Measurements from ENCODE around the gene PIK3C3.
"Not testable (repeated sequence)": the region's sequence is repeated elsewhere in the genome, so short reads cannot be mapped to it uniquely, and the experiment has no call there.

PIK3C3 gene

DNA sequence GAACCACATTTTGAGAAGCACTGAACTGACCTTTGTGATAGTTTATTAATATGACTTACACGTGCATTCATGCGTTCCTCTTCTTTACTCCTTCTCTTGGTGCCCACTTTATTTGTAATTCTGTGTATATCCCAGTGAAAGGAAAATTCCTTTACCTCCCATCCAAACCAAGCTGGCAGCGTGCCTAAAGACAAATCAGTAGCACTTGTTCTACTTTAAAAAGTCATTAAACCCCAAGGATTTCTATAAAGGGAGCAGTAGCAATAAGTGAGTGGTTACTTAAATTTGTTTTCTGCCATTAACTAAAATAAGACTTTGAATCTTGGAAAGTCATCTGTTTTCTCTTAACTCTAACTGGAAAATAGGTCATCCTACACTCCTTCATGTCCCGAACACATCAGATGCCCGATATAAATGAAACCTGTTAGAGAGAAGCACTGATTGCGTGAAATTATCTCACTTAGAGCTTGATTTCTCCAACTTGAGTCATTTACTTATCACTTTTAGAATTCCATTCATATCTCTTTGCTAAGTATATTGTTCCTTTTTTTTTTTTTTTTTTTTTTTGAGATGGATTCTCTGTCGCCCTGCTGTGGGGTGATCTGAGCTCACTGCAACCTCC is 10.7 kb downstream of the PIK3C3 start:
- DNase-seq (ENCODE audit: low read depth) = no peak

DNA sequence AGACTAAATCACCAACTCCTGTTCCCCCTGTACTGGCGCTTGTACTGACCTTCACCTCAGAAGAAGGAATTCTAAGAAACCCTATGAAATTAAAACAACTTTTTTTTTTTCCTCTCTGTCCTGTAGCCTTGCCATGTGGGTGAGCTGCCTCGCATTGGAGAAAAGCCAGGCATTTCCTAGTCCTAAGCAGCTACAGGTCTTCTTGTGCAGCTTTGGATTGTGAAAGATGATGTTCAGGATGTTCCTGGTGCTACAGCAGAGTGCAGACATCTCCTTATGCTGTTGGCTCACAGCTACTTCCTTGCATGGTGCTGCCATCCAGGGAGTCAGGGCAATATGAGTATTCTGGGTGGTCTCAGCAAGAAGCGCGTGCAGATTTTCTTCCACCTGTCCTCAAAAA is 11.9 kb downstream of the PIK3C3 start:
- no peak for DNase-seq (ENCODE audit: low read depth)

DNA sequence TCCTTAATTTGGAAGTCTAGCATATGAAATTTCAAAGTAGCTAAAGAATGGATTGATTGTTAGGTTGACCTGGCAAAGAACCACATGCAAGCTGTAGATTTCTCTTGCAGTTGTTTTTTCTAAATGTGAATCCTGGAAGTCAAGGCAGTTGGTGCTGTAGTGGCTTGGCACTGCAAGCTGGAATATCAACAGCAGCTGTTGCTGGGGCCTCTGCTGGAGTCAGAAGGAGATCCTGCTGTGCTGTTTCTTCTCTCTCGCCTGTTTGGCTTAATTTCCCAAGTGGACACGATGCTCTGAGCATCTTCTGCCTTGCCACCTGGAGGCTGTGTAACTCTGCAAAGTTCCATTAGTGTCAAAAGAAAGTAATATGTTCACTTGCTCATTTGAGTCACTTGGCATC is 12.6 kb downstream of the PIK3C3 start:
- DNase-seq (ENCODE audit: low read depth) = no peak

DNA sequence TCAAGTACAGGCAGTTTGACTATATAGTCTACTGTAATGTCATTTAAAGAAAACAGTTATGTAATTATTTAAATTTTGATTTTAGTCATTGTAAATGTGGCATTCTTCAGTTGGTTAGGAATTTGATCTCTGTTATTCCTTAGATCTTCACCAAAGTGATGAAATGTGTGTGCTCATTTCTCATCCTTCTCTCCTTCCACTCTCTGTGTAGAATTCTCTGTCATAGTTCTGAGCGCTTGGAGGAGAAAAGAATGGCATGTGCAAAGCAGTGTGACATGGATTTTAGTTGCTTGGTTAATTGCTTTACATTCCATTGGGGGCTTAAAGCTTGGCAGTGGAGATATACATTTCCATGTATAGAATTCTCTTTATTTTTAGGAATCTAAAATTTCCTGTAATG is 14.8 kb downstream of the PIK3C3 start:
- no peak for DNase-seq (ENCODE audit: low read depth)

DNA sequence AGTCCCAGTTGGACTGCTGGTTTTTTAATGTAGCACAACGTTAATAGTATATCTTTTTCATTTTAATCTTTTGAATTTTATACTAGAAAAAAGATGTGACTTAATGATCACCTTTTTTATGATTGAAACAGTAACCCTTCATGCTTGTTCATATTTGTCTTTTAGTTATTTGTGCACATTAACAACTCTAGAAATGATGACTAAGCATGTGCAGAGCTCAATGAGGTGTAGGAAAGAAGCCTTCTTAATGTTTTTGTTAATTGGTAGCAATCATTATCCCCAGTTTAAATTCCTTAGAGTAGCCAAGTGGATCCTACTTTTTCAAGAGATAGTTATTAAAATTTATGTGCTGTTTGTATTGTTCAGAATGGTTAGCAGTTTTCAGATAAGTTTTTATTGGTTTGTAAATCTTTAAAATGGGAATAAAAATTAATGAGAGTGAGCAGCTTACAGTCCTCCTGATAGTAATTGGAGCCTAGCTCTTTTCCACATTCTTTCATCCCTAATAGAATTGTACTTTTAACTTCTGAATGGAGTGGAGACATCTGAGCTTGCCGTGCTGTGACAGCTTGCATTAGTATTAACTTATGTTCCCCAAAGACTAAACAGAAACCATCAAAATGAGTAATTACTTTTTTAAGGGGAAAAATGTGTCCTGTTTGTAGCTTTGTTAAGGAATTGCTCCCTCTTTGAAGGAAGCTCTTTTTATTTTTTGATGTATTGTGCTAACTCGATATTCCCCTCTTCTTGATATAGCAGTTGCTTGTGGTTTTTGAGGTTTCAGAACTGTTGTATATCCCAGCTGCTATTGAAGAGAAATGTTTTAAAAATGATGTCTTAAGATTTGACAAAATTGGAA is 17.3 kb downstream of the PIK3C3 start:
- DNase-seq (ENCODE audit: low read depth) = no peak

DNA sequence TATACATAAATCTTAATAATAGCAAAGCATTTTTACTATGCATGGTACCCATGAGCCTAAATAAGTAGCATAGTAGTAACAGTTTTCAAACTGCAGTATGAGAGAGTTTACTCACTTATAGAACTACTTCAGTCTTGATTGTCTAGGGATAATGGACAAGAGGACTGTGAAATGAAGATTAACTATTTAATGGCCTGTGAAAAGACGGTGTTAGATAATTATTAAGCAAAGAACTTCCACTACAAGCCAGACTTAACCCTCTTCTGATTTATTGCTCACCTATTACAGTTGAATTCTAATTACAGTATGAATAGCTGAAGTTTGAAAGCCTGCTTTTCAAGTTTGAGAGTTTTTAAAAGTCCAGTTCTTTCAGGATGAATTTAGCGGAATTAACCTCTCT is 18.9 kb downstream of the PIK3C3 start:
- no peak for DNase-seq (ENCODE audit: low read depth)

DNA sequence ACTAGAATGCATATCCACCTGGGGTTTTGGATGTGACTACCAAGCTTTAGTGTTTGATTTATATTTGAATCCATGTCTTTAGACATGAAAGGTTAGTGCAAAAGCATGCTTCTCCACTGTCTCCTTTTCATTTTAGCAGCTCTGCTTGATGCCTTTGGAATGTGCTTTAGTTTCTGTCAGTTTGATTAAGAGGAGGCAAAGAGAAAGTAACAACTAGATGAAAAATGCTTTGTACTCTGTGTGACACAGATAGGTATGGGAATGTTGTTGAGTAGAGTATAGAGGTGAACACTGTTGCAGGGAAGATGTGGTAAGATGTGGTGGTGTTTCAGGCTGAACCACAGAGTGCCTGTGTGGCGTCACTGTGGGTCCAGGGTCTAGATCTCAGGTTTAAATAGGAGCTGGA is 19.8 kb downstream of the PIK3C3 start:
- DNase-seq (ENCODE audit: low read depth) = no peak

DNA sequence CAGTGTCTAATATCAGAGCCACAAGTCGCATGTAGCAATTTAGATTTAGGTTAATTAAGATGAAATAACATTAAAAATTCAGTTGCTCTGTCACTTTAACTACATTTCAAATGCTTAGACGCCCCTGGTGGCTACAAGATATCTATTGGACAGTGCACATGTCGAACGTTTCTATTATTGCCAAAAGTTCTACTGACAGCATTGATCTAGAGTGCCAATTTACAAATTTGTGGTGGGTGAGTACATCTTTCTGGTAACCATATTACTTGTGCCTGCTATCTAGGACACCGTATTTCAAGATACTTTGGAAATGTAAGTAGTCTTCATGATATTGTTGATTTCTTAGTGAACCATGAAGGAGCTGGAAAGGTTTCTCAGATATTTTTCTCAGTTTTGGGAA is 20.2 kb downstream of the PIK3C3 start:
- DNase-seq (ENCODE audit: low read depth) = no peak

DNA sequence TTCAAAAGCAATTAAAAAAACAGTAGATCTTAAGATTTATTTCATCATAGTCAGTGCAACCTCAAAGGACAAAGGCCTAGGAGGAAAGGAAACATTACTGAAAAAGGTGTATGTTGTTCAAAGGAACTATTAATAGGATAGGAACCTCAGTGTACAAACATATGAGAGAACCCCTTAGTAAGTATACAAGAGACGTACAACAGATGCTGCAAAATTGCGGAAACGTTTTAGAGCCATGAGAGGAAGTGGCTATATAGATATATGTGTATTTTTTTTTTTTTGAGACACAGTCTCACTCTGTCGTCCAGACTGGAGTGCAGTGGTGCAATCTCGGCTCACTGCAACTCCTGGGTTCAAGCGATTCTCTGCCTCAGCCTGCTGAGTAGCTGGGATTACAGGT is 22.2 kb downstream of the PIK3C3 start:
- DNase-seq (ENCODE audit: low read depth) = no peak

DNA sequence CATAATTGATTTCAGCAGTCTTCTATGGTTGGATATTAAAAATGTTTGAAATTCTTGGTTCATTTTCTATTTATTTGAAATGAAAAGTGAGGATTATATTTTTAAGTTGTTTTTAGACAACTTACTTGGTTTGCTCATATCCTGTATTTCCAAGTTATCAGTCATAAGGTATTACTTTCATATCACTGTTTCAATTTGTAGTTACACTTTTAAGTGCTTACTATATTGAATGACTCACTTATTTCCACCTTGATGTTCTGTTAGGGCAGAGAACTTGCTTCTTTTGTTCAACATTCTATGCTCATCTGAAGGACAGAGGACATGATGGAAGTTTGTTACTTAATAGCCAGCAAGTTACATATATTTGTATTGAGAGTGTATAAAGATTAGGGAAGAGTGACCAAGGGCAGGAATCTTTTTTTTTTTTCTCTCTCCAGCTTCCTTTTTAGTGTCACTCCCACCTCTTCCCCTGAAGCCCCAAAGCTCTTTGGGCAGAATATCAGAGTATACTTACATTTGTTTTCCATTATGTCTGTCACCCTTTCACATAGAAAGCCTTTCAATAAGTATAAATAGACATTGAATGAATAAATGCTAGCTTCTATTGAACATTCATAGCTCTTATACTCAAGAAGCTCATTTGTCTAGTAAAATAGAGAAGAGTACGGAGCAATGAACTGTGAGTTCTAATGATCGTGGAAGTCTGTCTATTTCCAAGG is 28.1 kb downstream of the PIK3C3 start:
- no peak for DNase-seq (ENCODE audit: low read depth)

DNA sequence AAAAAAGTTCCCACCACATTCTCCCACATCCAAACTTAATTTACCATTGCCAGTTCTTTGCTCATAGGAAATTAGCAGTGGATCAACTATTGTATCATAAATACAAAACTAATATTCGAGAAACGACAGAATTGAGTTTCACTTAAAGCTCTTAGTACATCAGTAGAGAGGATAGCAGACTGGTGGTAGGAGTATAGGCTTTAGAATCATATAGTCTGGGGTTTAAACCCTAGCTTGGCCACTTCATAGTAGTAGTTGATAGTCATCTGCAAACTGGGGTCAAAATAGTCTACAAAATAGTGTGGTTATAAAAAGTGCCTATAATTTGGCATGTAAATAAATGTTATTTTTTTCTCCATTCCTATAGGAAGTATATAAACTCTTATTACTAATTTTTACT is 30.9 kb downstream of the PIK3C3 start:
- no peak for DNase-seq (ENCODE audit: low read depth)

DNA sequence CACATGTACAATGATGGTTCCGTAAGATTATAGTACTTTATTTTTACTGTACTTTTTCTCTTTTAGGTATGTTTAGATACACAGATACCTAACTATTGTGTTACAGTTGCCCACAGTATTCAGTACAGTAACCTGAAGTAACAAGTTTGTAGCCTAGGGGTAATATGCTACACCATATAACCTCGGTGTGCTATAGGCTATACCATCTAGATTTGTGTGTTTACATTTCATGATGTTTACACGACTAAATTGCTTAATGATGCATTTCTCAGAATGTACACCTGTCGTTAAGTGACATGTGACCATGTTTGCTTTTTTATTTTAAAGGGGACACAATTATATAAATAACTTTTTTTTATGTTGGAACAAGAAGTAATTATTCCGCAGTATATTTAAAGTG is 34.5 kb downstream of the PIK3C3 start:
- DNase-seq (ENCODE audit: low read depth) = no peak

DNA sequence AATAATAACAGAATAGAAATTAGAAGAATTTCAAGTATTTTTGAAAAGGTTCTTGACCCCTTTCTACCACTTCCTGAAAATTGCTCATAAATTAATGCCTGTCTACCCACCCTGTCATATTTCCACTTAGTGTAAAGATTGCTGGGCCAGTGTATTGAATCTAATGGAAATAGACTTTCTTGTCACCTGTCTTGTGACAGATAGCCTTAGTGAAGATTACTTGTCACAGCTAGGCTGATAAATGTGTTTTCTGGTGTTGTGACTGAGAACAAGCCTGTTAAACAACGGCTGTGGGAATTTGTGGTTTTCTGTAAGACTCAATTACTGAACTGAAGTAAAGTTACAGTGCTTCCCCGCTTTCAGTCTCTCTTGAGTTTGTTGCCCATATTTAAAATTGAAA is 37.0 kb downstream of the PIK3C3 start:
- DNase-seq (ENCODE audit: low read depth) = no peak

DNA sequence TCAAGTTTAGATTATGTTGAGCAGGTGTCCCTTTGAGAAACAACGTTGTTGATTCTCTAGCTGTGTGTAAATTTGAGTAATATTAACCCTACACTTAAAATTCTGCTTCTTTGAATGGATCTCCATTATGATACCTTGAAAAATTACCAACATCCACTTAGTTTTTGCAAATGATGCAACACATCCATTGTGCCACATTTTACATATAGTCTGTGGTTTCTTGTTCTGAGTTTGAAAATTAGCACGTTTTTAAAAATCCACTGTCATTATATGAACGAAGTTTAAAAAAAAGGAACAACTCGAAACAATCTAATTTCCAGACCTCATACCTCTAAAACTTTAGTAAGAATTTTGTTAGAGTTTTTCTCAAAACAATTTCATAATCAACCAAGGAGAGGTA is 37.7 kb downstream of the PIK3C3 start:
- DNase-seq (ENCODE audit: low read depth) = no peak

DNA sequence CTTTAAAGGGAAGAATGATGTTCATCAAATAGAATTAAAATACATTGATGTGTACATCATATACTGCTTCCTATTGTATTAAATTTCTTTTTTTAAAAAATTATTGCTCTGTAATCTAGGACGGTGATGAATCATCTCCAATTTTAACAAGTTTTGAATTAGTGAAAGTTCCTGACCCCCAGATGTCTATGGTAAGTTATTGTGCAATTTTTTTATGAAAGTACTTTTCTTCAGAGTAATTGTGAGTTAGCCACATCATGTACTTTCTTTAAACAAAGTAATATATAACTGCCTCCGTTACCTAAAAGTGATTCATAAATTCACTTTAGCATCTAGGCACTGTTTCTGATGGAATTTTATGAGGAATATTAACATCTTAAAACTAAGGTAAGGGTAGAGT is 38.1 kb downstream of the PIK3C3 start:
- DNase-seq (ENCODE audit: low read depth) = no peak

DNA sequence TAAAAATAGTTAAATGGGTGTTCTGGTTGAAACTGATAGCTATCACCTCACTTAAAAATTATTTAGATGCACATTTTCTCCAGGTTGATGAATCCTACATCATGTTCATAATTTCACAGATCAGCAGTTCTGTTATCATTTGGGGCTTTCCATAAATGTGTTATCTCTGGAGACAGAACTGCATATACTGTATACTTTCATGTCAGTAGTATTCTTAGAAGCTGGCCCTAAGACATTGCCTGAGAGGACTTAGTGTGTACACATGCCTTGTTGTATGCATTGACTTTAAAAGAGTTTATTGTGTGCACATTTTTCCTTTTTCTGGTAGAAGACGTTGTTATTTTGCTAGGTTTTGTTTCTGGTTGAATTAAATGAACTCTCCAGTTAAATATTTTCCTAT is 41.0 kb downstream of the PIK3C3 start:
- no peak for DNase-seq (ENCODE audit: low read depth)

DNA sequence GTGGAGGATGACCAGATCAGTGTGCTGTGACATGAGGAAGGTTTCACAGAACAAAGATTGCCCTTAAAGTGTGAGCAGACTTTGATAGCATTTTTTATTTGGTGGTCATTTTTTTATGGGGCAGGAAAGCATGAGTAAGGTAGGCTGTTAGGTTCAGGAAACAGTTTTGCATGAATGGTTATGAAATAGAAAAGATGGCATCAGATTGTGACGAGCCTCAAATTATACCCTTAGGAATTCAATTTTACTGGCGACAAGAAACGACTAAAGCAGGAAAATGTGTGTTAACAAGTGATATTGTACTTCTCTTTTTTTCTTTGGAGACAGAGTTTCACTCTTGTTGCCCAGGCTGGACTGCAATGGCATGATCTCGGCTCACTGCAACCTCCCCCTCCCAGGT is 44.7 kb downstream of the PIK3C3 start:
- no peak for DNase-seq (ENCODE audit: low read depth)

DNA sequence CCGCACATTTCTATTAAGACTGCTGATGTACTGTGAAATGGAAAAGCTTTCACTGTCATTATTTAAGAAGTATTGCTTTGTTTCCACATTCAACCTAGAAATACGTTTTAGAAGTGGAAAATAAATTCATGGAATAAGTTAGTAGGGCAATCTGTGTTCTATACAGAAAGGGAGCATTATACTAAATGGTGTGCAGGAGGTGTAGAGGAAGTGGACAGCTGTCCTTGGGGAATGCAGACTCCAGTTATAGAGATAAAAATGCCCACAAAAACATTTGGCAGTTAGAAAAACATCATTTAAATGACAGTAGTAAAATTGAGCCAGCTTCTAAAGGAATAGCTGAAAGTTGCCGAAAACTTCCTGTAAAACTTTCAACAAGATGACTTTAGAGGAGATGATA is 46.8 kb downstream of the PIK3C3 start:
- no peak for DNase-seq (ENCODE audit: low read depth)

DNA sequence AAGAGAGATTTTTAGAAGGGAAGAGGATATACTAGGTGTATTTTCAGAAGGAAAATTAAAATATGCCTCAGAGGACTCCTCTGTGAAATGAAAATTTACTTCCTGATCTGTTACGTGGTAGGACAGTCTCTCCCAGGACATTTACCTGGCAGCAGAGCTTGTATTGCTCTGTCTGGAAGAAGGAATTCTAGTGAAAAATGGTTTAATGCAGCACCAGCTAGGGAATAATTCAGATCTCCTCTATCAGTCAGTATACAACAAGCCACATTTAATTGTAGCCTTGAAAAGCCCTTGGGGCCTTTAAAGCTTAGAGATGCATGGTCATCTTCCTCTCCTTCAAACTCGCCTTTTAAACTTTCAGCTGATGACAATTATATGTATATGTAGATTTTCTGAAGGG is 49.6 kb downstream of the PIK3C3 start:
- no peak for DNase-seq (ENCODE audit: low read depth)

DNA sequence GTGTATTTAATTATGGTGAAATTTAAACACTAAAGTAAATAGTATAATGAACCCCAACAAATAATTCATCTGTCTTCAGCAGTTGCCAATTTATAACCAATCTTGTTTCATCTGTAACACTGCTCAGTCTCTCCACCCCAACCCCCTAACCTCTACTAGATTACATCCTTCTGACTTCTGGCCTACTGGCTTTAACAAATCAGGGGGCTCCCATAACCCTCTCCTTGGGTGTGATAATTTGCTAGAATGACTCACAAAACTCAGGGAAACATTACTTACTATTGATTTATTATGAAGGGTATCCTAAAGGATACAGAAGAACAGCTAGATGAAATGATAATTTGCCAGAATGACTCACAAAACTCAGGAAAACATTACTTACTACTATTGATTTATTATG is 50.7 kb downstream of the PIK3C3 start:
- DNase-seq (ENCODE audit: low read depth) = no peak

DNA sequence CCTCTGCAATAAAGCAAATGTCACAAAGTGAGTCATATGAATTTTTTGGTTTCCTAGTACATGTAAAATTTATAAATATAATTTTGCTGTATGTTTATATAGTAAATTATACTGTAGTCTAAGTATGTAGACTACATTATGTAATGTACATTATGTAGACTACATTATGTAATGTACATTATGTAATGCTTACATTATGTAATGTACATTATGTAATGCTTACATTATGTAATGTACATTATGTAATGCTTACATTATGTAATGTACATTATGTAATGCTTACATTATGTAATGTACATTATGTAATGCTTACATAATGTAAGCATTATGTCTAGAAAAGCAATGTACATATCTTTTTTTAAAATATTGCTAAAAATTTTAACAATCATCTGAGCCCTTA is 54.4 kb downstream of the PIK3C3 start:
- not testable (repeated sequence) for DNase-seq (ENCODE audit: low read depth)

DNA sequence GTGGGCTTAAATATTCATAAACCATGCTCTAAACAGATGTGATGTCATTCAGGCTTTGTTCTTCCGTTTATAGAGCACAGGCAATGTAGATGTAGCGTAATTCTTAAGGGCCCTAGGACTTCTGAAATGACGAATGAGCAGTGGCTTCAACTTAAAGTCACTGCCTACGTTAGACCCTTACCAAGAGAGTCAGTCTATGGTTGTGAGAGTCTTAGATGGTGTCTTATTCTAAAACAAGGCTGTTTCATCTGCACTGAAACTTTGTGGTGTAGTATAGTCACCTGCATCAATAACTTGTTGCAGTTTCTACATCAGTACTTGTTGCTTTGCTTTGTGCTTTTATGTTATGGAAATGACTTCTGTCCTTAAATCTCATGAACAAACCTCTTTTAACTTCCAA is 56.0 kb downstream of the PIK3C3 start:
- no peak for DNase-seq (ENCODE audit: low read depth)

DNA sequence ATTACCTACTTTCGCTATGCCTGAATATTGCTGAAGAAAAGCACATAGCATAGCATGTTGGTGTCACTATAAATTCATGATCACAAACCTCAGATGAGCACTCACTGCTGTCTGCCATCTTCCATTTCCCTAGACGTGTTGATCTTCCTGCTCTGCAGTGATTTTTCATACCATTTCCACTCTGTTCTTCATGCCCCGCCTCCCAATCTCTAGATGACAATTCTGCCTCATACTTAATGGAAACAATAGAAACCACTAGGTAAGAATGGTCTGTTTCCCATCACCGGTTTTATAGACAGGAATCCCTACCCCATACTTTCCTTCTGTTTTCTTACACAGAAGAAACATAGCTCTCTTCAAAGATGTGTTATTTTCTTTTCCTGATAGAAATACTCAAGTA is 63.8 kb downstream of the PIK3C3 start:
- DNase-seq (ENCODE audit: low read depth) = no peak
